HG02938 (cell line): ENCODE data around the gene ZDHHC16.

Source experiments
- ATAC-seq: cut with Tn5 transposase; IDR thresholded peaks from one replicate; pipeline ENCODE4 v1.9.1; 2021; ENCODE audit warnings: mild to moderate bottlenecking, moderate library complexity; ENCODE audit not compliant: unreplicated experiment

The ZDHHC16 gene

GRCh38 chr10:97506199-97506991 is 60.4 kb downstream of the ZDHHC16 start:
- ATAC-seq = no peak
